SK-N-SH treated with all-trans-retinoic acid at 6 μM for 48 hours (cell line): ENCODE measurements around the gene AKAP1.

Experiments used
- ARNTL ChIP-seq: fragments of 450-650 bp; formaldehyde crosslinking; IDR thresholded peaks from 2 replicates; pipeline ENCODE4 v1.5.0; 2020; ENCODE audit warnings: low read depth, mild to moderate bottlenecking, moderate library complexity, borderline replicate concordance
- CREB5 ChIP-seq: fragments of 250-450 bp; sonication (Bioruptor Pico); IDR thresholded peaks from 2 replicates; pipeline ENCODE4 v1.5.1; 2020; ENCODE audit warnings: low read depth, mild to moderate bottlenecking, moderate library complexity
- GLIS3 ChIP-seq: fragments of 250-450 bp; sonication (Bioruptor Pico); IDR thresholded peaks from 2 replicates; pipeline ENCODE4 v1.5.0; 2020; ENCODE audit warnings: mild to moderate bottlenecking, moderate library complexity
- PPARA ChIP-seq: fragments of 250-450 bp; sonication (Bioruptor Pico); IDR thresholded peaks from 2 replicates; pipeline ENCODE4 v1.5.0; 2020; ENCODE audit warnings: mild to moderate bottlenecking, borderline replicate concordance
- RARB ChIP-seq: fragments of 250-450 bp; sonication (Bioruptor Pico); IDR thresholded peaks from 2 replicates; pipeline ENCODE4 v1.8.0; 2021; ENCODE audit warnings: mild to moderate bottlenecking, moderate library complexity
- TCF4 ChIP-seq: fragments of 250-450 bp; sonication (Bioruptor Pico); IDR thresholded peaks from 2 replicates; pipeline ENCODE4 v1.8.0; 2021; ENCODE audit warnings: mild to moderate bottlenecking, moderate library complexity, borderline replicate concordance
- ZFP3 ChIP-seq: fragments of 250-450 bp; sonication (Bioruptor Pico); IDR thresholded peaks from 2 replicates; pipeline ENCODE4 v1.5.0; 2020; ENCODE audit warnings: mild to moderate bottlenecking, moderate library complexity
- ZFP30 ChIP-seq: fragments of 450-650 bp; formaldehyde crosslinking; IDR thresholded peaks from 2 replicates; pipeline ENCODE4 v1.5.0; 2022; ENCODE audit warnings: mild to moderate bottlenecking, moderate library complexity

DNA sequence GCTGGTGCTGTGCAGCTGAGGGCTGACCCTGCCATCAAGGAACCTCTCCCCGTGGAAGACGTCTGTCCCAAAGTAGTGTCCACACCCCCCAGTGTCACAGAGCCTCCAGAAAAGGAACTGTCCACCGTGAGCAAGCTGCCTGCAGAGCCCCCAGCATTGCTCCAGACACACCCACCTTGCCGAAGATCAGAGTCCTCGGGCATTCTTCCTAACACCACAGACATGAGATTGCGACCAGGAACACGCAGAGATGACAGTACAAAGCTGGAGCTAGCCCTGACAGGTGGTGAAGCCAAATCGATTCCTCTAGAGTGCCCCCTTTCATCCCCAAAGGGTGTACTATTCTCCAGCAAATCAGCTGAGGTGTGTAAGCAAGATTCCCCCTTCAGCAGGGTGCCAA is 20.5 kb downstream of the AKAP1 start:
- TF ChIP-seq ARNTL: no peak
- no peak for TF ChIP-seq ZFP30
- no peak for TF ChIP-seq ZFP3 (CRISPR knock-in tag)
- TF ChIP-seq TCF4 (CRISPR knock-in tag): no peak
- TF ChIP-seq PPARA: no peak
- TF ChIP-seq GLIS3 (CRISPR knock-in tag): no peak
- no peak for TF ChIP-seq CREB5 (CRISPR knock-in tag)
- no peak for TF ChIP-seq RARB (CRISPR knock-in tag)
